HG02938 (cell line): ENCODE measurements around the gene ANO1.

ENCODE experiments used
- ATAC-seq: cut with Tn5 transposase; IDR thresholded peaks from one replicate; pipeline ENCODE4 v1.9.1; 2021; ENCODE audit warnings: mild to moderate bottlenecking, moderate library complexity; ENCODE audit not compliant: unreplicated experiment

The ANO1 gene

GRCh38 chr11:70158201-70158600 is 80.1 kb downstream of the ANO1 start:
- no peak for ATAC-seq

GRCh38 chr11:70158757-70159389 is 80.8 kb downstream of the ANO1 start:
- no peak for ATAC-seq

GRCh38 chr11:70159627-70160570 is 81.8 kb downstream of the ANO1 start:
- ATAC-seq, result no peak

GRCh38 chr11:70161043-70161625 is 83.0 kb downstream of the ANO1 start:
- ATAC-seq, result no peak

GRCh38 chr11:70164705-70165104 is 86.6 kb downstream of the ANO1 start:
- no peak for ATAC-seq

GRCh38 chr11:70167120-70167519 is 89.0 kb downstream of the ANO1 start:
- no peak for ATAC-seq

- no peak for ATAC-seq
These were observed 89.7 kb downstream of the ANO1 start for GRCh38 chr11:70167723-70168404.

GRCh38 chr11:70168405-70168754 is 90.3 kb downstream of the ANO1 start:
- ATAC-seq, result no peak

- ATAC-seq, result no peak
These were observed 91.0 kb downstream of the ANO1 start for GRCh38 chr11:70169127-70169526.

- ATAC-seq, result no peak
These were observed 91.5 kb downstream of the ANO1 start for GRCh38 chr11:70169632-70170031.

GRCh38 chr11:70170596-70171210 is 92.6 kb downstream of the ANO1 start:
- no peak for ATAC-seq

- no peak for ATAC-seq
These were observed 94.9 kb downstream of the ANO1 start for GRCh38 chr11:70173018-70173417.

- ATAC-seq, result no peak
These were observed 96.6 kb downstream of the ANO1 start for GRCh38 chr11:70174547-70175235.

GRCh38 chr11:70175236-70175698 is 97.2 kb downstream of the ANO1 start:
- ATAC-seq, result no peak

- no peak for ATAC-seq
These were observed 99.0 kb downstream of the ANO1 start for GRCh38 chr11:70176940-70177689.

GRCh38 chr11:70180906-70181305 is 102.8 kb downstream of the ANO1 start:
- ATAC-seq, result no peak

GRCh38 chr11:70182266-70182665 is 104.1 kb downstream of the ANO1 start:
- ATAC-seq, result no peak

- ATAC-seq, result no peak
These were observed 104.9 kb downstream of the ANO1 start for GRCh38 chr11:70183032-70183431.

GRCh38 chr11:70183483-70184176 is 105.5 kb downstream of the ANO1 start:
- ATAC-seq, result no peak
